HG03196 (cell line): ENCODE data around the gene CITED2.
"Not testable (repeated sequence)": the region's sequence is repeated elsewhere in the genome, so short reads cannot be mapped to it uniquely, and the experiment has no call there.

Source experiments
- ATAC-seq: cut with Tn5 transposase; IDR thresholded peaks from one replicate; pipeline ENCODE4 v1.9.1; 2021; ENCODE audit not compliant: unreplicated experiment

CITED2 gene

DNA sequence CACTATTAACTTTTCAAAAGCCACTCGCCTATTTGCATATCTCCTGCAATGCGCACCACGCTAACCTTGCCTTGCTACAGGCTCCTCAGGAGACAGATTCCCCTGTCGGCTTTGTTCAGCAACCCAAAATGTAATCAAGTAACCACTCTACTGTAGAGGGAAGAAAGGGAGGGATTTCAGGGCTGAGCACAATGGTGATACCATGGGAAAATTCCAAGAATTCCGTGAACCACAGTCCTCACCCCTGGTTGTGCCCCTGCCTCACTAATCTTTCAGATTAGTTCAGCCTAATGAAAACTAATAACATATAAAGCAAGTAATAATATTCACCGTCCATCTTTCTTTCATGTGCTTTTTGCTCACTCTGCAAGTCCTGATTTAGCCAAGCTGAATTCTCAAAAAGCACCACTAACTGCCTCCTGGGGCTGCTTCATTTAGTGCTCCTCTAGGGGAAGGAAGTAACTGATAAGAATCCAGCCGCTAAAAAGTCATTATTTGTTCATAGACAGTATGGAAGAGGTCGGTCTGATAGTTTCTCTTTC, 6.6 kb downstream of the CITED2 start:
- ATAC-seq = no peak

DNA sequence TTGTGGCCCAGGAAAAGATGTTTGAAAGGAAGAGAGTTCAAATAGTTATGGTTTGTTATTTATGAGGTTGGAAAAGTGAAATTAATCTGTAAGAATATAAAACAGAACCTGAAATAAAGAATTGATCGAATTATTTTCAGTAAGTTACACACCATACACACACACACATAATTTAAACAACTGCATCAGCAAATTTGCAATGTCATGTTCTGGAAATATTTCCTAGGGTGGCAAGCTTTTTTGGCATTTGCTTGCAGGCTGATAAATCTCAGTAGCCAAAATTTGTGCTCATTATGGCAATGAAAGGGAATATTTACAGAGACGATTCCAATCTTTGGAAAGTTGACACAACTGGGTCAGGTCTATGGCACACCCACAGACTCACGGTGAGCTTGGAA, 9.5 kb downstream of the CITED2 start:
- no peak for ATAC-seq

DNA sequence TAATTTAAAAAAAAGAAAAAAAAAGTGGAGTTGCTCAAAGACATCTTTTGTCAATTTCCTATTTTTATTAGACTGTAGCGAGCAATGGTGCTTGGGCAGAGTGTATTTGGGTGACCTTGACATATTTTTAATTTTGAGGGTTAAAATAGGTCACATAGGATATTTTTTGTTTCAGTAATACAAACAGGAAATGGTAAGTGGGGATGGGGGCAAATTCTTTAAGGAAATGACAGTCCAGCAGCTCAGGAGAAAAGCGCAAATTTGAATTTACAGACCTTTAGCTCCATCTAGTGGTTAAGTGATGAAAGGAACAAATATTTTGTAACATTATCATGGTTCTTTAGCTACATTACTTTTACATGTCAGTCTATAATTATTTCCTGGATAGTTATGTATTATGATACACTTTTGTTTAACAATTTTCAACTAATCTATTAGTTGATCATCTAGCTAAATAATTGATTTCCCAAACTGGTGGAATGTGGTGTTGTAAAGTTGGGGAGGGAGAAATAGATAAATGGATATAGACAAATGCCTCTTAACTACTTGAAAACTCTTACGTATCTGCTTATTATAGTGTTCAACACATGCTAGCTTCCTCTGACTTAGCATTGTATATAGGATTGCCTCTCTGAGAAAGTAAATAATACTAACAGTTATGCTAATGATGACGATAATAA, 10.0 kb downstream of the CITED2 start:
- no peak for ATAC-seq

DNA sequence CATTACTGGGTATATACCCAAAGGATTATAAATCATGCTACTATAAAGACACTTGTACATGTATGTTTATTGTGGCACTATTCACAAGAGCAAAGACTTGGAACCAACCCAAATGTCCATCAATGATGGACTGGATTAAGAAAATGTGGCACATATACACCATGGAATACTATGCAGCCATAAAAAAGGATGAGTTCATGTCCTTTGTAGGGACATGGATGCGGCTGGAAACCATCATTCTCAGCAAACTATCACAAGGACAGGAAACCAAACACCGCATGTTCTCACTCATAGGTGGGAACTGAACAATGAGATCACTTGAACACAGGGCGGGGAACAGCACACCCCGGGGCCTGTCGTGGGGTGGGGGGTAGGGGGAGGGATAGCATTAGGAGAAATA, 10.7 kb downstream of the CITED2 start:
- not testable (repeated sequence) for ATAC-seq

DNA sequence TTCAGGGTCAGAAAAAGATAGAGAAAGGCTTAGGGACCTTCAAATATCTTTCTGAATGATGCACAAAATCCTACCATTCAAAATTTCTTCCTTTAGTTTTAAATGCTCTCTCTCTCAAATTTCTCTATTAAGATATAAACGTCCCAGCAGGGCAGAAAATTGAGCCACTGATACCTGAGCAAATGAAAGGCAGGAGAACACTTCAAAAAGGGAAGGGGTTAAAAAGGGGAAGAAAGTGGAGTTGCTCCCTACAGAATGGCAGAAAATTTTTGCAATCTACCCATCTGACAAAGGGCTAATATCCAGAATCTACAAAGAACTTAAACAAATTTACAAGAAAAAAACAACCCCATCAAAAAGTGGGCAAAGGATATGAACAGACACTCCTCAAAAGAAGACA, 11.3 kb downstream of the CITED2 start:
- not testable (repeated sequence) for ATAC-seq

DNA sequence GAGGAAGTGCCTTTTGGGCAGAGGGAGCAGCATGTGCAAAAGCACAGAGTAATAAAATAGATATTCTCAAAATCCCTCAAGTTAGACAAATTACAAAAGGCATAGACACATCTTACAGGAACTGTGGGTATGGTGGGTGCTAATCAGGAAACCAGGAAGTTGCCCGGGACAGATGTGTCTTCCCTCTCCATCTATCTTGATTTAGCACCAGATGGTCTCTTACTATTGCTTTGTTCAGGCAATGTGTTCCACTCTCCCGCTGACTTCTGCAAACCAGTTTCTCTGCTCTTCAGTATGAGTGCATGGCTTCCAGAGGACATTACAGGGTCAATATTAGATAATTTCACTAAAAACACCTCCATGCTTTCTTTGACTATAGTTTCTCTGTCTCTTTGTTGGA, 13.2 kb downstream of the CITED2 start:
- ATAC-seq = no peak

DNA sequence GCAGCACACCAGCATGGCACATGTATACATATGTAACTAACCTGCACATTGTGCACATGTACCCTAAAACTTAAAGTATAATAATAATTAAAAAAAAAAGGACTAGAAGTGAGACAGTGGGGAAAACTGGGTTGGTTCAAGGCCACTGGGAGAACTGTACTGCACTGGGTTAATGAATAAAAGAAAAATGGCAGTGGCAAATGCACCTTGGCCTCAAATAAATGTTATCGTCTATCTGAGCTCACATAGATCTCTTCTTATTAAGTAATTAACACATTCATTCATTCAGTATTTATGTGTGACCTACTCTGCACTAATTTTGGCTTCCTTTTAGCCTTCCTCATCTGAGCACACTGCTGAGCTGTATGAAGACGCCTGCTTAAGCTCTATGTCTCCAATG, 17.5 kb downstream of the CITED2 start:
- no peak for ATAC-seq

DNA sequence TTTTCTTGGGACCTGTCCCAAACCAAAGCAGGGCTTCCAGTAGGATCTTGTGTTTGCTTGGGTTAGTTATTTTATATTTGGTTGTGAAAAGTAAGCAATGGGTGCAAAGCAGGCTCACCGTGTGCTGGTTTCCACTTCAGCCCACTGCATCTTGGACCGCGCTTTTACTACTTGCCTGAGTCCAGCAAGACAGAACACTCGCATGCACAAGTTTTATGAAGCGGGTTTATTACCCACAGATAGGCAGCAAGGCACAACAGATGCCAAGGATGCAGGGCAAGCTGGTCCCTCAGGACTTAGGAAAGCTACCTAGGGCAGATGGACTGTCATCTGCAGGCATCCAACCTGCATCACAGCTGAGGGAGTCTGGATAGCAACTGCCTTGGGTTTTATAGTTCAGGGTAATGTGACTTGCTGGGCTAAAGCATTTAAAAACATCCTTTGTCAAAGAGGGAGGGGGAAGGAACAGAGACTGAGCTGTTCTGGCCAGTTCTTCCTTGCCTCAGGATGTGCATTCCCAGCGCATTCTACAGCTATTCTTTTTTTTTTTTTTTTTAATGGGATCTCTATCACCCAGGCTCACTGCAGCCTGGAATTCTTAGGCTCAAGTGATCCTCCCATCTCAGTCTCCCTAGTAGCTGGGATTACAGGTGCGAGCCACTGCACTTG, 18.5 kb downstream of the CITED2 start:
- no peak for ATAC-seq

DNA sequence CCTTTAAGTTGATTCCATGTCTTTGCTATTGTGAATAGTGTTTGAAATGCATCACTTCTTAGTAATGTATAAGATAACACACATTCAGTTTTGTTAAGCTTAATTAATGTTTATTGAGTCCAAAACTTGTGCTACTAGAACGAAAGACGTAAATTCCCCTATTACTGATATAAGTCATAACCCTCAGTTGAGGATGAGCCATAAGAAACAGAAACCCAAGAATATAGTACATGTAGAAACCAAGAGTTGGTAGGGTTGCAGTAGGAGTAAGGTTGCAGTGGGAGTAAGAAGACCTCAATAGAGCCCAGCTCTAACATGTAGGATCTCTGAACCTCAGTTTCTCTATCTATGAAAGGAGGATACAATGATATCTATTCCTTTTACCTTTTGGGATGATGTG, 19.3 kb downstream of the CITED2 start:
- ATAC-seq = no peak

DNA sequence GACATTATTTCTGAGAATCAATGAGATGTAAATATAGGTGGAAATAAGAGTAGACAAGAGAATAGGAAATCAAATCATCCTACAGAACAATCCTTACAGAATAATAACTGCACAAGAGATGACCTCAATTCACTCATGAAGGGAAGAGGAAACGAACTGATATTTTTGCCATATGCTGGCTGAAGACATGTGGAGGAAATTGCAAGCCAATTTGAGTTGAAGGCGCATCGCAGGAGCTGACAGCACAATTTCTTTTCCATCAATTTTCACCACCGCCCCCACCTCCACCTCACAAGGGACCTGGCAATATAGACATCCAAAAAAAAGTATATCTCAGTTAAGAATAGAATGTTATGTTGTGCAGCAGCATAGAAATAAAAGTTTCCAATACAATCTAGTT, 20.3 kb downstream of the CITED2 start:
- ATAC-seq = no peak

DNA sequence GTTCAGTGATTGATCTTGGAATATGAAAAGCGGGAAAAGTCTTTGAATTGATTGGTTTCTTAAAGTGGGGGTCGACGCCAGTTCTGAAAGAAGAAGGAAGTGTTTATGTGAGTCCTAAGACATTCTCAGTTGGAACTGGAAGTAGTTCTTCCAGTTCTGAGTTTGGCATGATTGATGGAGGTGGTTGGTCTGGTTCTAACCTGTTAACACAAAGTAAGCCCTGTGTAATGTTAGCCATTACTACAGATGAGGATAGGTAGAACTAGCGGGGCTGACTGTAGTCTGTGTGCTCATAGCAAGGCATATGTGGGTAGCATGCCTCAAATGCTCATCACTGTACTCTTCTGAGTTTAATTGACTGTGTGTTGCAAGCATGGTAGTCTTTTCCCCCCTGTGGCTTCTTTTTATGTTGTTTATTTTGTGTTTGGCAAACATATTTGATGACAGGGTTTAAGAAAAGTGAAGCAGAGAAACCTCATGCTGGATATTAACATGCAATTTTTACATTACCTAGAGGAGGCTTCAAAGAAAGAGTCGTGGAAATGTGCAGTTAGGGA, 24.9 kb downstream of the CITED2 start:
- ATAC-seq = no peak

DNA sequence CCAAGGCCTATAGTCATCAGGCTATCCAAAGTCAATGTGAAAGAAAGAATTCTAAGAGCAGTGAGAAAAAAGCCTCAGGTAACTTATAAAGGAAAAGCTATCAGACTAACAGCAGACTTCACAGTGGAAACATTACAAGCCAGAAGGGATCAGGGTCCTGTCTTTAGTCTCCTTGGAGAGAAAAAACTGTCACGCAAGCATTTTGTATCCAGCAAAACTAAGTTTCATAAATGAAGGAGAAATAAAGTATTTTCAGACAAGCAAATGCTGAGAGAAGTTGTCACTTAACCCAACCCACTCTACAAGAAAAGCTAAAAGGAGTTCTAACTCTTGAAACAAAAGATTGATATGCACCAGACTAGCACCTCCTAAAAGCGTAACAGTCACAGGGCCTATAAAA, 28.1 kb downstream of the CITED2 start:
- ATAC-seq = no peak

DNA sequence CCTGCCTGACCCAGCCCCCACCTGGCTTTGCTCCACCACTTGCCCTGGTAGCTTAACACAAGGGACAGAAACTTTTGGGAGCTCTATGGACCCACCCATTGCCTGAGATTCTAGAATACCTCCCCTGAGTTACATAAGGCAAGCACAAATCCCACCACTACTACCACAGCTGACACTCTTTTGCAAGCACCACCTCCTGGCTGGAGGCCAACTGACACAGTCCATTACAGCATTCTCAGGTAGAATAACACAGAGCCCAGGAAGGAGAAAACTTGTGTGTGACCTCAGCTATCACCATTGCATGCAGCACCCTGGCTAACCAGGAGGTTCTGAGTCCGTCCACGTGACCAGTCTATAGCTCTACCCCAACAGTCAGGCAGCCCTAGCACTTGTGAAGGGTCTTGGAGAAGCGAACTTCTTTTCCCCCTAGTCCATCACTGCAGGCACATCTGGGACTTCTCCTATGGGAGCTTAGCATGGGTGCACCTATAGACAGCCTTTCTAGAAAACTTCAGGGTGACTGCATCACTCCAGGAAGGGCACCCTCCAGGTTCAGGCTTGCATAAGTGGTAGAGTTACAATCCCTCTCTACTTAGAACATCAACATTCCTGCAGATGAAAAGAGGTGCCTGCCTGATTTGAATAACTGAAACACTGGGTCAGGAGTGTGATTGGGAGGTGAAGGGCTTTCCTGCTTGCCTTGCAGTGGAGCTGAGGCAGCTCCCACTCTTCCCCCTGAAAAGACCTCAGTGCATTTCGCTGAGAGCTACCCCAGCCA, 30.1 kb downstream of the CITED2 start:
- ATAC-seq = no peak

DNA sequence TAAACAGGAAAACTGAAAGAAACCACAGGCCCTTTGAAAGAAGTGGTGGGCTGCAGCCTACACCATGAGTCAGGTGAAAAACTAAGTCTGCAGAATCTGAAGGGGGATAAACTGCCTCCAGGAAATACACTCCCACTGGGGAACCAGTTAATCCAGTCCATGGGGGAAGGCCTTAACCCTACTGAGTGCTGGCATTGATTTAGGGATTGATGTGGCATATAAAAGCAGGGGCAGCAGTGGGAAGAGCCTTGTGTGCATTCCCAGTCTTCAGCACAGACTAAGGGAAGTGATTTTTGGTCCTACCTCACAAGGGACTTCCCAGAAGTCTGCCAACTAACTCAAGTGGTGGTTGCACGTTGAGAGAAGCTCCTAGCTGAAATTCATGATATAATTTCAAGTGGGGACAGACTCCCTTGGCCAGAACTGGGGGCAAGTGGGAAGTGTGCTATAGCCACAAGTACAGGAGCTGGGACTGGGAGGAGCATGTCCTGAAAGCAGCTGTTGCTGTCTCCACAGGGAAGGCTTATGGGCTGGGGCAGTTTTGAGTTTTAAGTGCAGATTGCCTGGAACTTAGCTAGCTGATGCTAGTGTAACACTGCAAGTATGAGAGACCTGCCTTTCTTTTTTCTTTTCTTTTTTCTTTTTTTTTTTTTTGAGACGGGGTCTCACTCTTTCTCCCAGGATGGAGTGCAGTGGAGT, 31.2 kb downstream of the CITED2 start:
- ATAC-seq = no peak

DNA sequence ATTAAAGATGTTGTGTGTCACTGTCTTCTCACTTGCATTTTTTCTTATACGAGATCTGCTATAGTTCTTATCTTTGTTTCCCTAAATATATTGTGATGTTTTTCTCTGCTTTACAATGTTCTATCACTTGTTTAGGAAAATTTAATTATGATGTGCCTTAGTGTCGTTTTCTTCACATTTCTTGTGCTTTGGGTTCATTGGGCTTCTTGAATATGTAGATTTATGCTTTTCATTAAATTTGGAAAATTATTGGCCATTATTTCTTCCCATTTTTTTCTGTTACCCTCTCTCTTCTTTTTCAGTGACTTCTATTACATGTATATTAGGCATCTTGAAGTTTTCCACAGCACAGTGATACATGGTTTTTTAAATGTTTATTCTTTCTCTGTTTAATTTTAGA, 33.4 kb downstream of the CITED2 start:
- no peak for ATAC-seq

DNA sequence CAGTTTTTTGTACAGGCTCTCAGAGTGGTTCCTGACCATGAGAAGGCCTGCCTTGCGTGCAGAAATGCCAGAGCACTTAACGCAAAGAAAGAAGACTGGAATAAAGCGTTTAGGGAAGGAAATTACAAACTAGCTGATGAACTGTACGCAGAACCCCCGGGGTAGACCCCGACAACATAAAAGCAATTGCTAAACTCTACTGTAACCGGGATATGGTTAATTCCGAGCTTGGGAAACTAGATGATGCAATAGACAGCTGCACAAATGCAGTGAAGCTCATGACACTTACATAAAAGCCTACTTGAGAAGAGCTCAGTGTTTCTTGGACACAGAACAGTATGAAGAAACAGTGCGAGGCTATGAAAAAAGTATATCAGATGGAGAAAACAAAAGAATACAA, 35.7 kb downstream of the CITED2 start:
- ATAC-seq = no peak

DNA sequence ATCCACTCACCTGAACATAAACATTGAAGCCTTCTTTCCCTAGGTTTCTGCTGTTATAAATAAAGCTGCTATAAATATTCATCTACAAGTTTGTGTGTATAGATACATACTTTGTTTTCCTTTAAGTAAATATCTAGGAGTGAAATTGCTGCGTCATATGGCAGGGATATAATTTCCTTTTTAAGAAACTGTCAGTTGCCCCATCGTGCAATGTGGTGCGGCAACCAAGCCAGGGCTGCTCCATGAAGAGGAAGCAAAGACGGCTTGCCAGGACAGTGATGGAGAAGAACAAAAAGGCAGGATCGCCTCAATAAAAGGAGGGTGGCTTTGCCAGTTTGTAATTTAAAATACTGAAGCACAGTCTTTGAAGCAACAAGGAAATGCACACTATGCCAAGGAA, 36.6 kb downstream of the CITED2 start:
- ATAC-seq = no peak

DNA sequence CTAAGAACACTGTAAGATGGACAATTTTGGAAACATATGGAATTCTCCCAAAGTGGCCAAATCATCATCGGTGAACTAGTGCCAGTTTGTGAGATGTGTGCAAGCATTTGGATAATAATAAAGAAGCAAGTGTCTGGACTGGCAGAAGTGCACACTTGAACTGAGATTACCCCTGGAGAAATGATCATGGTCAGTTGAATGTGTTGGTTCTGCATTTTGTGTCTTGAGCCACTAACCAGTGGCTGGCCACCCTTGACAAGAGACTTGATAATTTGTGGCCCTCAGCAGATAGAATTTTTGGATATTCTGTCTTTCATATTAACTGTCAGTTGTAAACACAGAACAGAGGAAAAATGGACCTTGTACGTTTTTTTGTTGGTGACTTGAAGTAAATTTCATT, 37.4 kb downstream of the CITED2 start:
- no peak for ATAC-seq

DNA sequence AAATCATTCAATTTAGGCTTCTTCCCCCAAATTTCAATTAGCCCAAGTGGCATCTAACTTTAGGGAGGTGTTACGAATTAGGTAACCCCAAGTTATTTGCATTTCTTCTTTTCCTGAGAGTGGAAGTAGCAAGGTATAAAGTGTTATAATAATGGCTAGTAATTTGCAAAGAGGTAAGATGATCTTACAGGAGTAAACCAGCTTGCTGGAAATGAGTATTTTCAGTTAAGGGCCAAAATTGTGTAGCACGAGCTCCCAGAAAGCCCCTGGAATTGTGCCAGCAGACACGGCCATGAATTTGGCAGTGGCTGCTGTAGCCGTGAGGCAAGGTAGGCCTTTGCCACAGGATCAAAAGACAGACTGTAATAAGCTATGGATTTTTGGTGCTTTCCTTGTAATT, 38.0 kb downstream of the CITED2 start:
- no peak for ATAC-seq

DNA sequence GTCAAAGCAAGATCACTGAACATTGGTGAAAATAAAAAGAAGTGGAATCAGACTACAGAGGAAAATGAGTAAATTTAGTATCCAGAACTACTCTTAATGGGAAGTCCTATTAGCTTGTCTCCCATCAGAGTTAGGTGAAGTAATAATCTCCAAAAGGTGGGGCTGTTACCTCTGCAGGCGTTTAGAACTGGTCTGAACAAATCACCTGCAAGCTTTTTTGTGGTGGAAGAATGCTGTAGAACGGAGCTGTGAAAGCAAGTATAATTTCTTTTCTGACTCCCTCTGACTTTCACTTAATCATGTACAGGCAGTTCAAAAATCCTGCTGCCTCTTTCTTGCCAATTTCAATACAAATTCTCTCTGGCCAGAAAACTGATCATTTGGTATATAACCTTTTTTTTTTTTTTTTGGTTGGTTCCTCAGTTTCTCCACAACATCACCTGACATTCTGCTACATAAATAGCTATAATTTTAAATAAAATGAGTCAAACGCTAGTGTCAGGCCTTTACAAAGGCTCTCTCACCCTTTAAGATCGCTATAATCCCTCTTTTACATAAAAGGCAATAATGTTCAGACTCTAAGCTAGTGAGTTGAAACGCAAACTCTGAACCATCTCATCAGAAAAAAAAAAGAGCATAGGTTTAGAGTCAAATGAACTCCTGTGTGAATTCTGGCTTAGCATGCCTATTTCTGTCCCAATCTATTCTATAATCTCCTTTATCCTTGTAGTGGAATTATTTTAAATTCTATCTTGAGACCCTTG, 38.8 kb downstream of the CITED2 start:
- no peak for ATAC-seq
